NCI-H524 treated with DMSO at 0.1 percent for 48 hours (cell line): ENCODE measurements around the gene COG2.
"Not testable (repeated sequence)": the region's sequence is repeated elsewhere in the genome, so short reads cannot be mapped to it uniquely, and the experiment has no call there.

Experiments
- DNase-seq: peaks from one replicate; lab custom pipeline; 2025; lab: John Stamatoyannopoulos, UW

COG2 gene

GRCh38 chr1:230677200-230677599, 34.9 kb downstream of the COG2 start:
- DNase-seq: no peak

- no peak for DNase-seq
Measured at GRCh38 chr1:230679192-230679591, 36.9 kb downstream of the COG2 start.

- DNase-seq: no peak
Measured at GRCh38 chr1:230679825-230680224, 37.5 kb downstream of the COG2 start.

- no peak for DNase-seq
Measured at GRCh38 chr1:230680300-230681025, 38.2 kb downstream of the COG2 start.

GRCh38 chr1:230681599-230681998, 39.3 kb downstream of the COG2 start:
- peak; percentile 54 for DNase-seq

GRCh38 chr1:230682274-230682673, 40.0 kb downstream of the COG2 start:
- peak; percentile 93 for DNase-seq

GRCh38 chr1:230682882-230683610, 40.8 kb downstream of the COG2 start:
- no peak for DNase-seq

GRCh38 chr1:230684146-230684545, 41.9 kb downstream of the COG2 start:
- no peak for DNase-seq

GRCh38 chr1:230684998-230685397, 42.7 kb downstream of the COG2 start:
- DNase-seq: no peak

GRCh38 chr1:230686747-230687146, 44.5 kb downstream of the COG2 start:
- no peak for DNase-seq

- DNase-seq: no peak
Measured at GRCh38 chr1:230690101-230690500, 47.8 kb downstream of the COG2 start.

- no peak for DNase-seq
Measured at GRCh38 chr1:230691615-230692014, 49.3 kb downstream of the COG2 start.

GRCh38 chr1:230693221-230693620, 50.9 kb downstream of the COG2 start:
- DNase-seq: no peak

- no peak for DNase-seq
Measured at GRCh38 chr1:230693777-230694176, 51.5 kb downstream of the COG2 start.

GRCh38 chr1:230694464-230694863, 52.2 kb downstream of the COG2 start:
- DNase-seq: no peak

GRCh38 chr1:230694991-230695390, 52.7 kb downstream of the COG2 start:
- DNase-seq: no peak

GRCh38 chr1:230696218-230696617, 53.9 kb downstream of the COG2 start:
- no peak for DNase-seq

GRCh38 chr1:230696722-230697437, 54.6 kb downstream of the COG2 start:
- no peak for DNase-seq

GRCh38 chr1:230698130-230698529, 55.8 kb downstream of the COG2 start:
- no peak for DNase-seq

GRCh38 chr1:230698964-230699363, 56.7 kb downstream of the COG2 start:
- not testable (repeated sequence) for DNase-seq

- DNase-seq: no peak
Measured at GRCh38 chr1:230699716-230700115, 57.4 kb downstream of the COG2 start.

- no peak for DNase-seq
Measured at GRCh38 chr1:230700132-230700531, 57.9 kb downstream of the COG2 start.

- DNase-seq: no peak
Measured at GRCh38 chr1:230701434-230701833, 59.2 kb downstream of the COG2 start.
